Measurements from ENCODE around the gene PRDM15. TPM values are rescaled to one million over a fixed set of nuclear protein-coding genes. Genes with fewer than 3 reads are reported as not detected.

The PRDM15 gene
- polyA plus RNA-seq, 12 donors = 3.7 to 5.8 (median 4.5) TPM; not detected in 1

DNA sequence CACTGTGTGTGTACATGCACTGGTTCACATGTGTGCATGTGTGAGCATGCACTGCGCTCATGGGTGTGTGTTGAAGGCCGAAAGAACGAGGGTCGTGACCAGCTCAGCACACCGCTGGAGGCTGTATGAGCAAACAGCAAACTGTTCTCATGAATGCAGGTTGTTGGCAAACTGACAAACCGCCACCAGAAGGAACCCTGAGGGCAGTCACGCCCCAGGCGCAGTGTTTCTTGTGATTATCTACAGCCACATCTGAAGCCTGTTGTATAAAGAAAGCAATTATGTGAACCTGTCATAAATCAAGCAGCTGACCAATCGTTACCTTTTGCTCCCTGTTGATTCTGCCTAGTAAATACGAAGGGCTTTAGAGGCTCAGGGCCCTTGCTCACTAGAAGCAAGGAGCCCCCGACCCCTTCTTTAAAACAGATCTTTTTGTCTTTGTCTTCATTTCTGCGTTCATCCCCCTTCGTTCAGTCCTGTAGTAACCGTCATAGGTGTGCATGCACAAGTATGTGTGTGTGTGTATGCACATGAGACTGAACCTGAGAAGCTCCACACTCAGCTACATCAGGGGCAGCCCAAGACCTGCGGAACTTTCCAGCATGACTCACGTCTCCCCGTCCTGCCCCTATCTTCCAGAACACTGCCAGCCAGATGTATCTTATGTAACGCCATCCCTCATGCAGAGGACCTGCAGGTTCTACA lies 95.5 kb downstream of the PRDM15 start:
- DNase-seq = no peak

- DNase-seq = no peak
Observed at GRCh38 chr21:41781050-41781410, 98.1 kb downstream of the PRDM15 start.

- DNase-seq = no peak
Observed at GRCh38 chr21:41780337-41781049, 98.7 kb downstream of the PRDM15 start.

DNA sequence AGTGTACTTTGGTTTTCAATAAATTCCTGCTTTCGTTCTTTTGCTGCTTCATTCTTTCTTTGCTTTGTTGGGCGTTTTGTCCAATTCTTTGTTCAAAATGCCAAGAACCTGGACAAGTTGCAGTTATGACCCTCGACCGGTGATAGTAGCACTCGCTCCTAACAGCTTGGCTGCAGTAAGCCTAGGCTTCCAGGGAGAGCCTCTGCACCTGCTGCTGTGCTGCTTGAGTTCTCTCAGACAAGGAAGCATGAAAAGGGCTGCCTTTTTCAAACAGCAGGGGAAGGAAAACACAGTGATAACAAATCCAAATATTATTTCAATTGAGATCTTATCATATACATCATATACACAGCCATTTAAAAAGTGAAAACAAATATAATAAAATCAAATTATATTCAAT lies 99.5 kb downstream of the PRDM15 start:
- no peak for DNase-seq

- no peak for DNase-seq
Observed at GRCh38 chr21:41778930-41779600, 100.1 kb downstream of the PRDM15 start.

GRCh38 chr21:41777951-41778815 lies 101.0 kb downstream of the PRDM15 start:
- peak; percentile 79 for DNase-seq

DNA sequence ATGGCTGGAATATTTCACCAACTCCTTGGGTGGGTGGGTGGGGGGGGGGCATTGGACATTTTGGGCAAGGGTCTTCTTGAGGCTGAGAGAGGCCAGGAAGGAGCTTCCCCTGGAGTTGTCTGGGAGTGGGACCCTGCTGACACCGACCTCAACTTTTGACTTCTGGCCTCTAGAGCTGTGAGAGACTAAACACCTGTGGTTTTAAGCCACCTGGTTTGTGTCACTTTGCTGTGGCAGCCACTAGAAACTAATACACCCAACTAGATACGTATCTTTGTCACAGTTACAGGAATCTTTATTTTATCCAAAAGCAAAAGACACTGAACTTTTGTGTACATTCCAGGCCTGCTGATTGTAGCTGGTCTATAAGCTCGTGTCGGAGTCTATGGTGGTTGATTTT lies 102.4 kb downstream of the PRDM15 start:
- no peak for DNase-seq

DNA sequence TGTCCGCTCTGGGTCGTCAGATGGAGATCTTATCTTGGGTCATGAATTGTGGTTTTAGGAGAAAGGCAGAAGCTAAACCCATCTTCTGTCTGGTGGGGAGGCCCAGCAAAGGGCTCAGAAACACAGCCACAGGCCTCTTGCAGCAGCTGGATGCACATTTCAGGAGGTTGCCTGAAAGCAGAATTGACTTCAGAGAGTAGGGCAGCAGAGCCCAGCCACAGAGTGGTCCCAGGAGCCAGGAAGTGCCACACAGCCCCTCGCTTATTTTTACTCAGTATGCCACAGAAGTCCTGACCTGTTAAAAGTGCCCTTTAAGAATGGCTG lies 104.0 kb downstream of the PRDM15 start:
- no peak for DNase-seq

DNA sequence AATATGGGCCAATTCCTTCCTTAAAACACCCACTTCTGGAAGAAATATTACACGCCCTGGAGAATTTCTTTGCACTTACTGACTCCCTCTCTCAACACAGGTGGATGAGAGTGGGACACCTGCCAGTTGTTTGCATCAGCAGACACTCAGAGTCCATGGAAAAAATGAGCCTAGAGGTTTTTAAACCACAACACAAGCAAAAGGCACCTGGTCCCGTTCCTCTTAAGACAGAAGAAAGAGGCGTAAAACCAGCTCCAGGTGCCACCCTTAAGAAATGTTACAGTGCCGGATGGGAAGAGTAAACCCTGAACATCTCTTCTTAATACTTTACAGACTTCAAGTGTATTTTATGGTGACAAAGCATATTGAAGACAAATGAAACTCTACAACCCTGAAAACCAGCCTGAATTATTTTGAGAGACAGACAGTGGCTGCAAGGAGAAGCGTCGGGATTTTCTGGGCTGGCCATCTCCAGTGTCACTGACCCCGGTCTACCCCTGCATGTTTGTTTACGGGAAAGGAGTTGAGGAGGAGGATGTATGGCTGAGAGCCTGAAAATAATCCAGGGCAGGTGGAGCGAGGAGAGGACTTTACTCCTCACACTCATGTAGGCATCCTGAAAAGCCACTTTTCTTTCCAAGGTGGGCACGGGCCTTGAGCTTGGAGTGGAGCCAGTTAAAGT lies 104.5 kb downstream of the PRDM15 start:
- no peak for DNase-seq

DNA sequence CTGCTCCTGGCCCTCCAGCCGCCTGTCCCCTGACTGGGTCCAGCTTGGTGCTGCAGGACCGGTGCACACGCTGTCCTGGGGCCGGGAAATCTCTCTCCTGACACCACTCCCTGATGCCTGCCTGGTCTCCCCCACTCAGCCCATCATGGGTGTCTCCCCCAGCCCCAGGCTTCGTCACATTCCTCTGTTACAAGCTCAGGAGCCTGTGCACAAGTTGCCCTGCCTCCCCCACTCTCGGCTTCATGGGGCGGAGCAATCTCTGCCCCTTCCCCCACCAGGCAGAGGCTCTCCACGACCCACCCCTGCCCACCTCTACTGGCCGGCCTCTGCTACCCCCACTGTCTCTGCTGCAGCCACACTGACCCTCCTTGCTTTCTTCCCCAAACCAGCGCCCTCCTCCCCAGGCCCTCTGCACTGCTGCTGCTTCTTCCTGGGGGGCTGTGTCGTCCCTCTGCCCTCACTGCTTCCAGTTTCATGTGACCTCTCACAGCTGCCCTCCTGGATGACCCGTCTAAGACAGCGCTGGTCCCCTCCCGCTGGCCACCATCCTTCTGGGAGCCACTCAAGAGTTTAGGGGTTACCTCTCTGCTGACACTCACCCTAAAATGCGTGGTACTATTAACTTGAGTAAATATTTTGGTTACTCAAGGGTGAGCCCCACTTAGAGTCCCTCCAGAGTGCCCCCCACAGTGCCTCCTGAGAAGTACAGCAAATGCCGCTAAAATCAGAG lies 106.6 kb downstream of the PRDM15 start:
- DNase-seq = no peak

DNA sequence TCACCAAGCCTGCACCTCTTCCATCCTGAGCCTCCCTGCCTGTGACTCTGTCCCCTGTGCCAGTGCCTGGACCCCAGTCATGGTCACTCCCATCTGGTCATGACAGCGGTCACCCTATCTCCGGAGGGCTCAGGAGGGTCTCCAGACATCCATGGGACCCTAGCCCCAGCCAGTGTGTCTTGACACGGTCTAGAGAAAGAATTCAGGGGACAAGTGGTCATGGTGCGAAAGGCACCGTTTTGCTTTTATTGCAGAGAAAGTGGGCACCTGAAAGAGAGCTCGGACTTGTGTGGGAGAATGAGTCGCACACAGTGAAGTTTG lies 107.6 kb downstream of the PRDM15 start:
- DNase-seq = no peak

- DNase-seq = no peak
Observed at GRCh38 chr21:41770901-41771624, 108.1 kb downstream of the PRDM15 start.

GRCh38 chr21:41769933-41770332 lies 109.2 kb downstream of the PRDM15 start:
- no peak for DNase-seq

GRCh38 chr21:41769521-41769920 lies 109.6 kb downstream of the PRDM15 start:
- DNase-seq = no peak

- no peak for DNase-seq
Observed at GRCh38 chr21:41769111-41769510, 110.0 kb downstream of the PRDM15 start.

- peak; percentile 28 for DNase-seq
Observed at GRCh38 chr21:41768437-41769042, 110.6 kb downstream of the PRDM15 start.

- peak; percentile 12 for DNase-seq
Observed at GRCh38 chr21:41767606-41768436, 111.3 kb downstream of the PRDM15 start.

DNA sequence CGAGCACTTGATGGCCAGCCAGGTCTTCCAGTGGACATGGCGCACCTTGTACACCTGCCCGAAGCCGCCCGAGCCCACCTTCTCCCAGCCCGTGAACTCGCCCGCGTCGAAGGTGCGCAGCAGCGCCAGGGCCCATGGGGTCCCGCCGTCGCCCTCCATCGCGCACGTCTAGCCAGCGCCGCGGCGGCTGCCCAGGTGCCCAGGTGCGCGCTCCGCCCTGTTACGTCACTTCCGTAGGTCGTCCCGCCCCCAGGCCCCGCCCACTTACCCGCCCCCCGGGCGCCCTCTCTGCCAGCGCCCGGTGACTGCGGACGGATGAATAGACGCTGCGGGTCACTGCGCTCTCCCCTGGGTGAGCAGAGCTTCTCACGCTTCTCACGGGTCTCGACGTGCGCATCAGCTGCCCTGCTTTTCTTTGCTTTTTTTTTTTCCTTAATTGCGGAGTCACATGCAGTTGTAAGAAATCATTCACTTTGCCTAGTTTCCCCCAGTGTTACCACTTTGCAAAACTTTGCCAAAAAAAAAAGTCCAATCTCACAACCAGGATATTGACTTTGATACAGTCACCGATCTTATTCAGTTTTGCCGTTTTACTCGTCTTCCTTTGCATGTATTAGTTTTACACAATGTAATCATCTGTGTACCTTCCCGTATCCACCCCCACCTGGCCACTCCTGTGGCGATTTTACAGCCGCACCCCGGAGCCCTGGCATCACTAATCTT lies 112.1 kb downstream of the PRDM15 start, which contains the start of gene RIPK4:
Gene RIPK4, minus strand, starts transcription at position 170 of the 723 bp plus-strand sequence. Its CDS starts 11 bp downstream, at position 159.
- no peak for DNase-seq

Data from muscle of arm (tissue), 12 donors.